ENCODE results near the gene TENM4.

Gene TENM4

DNA sequence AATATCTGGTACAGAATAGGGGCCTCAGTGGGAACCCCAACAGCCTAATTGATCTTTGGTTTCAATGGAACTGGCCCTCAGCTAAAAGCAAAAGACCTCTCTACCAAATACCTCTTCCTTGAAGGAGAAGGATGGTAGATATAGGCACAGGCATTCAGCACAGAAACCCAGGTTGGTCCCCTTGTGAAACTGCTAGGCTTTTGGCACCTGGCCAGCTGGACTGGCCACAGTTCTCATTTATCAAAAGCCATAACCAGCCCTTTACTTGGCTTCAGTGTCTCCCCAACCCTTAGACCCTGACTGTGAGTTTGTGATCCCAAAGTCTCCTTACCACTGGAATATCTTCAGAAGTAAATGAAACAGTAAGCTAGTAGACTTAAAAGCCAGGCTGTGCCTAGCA is 152.9 kb downstream of the TENM4 start:
- DNase-seq = no peak

DNA sequence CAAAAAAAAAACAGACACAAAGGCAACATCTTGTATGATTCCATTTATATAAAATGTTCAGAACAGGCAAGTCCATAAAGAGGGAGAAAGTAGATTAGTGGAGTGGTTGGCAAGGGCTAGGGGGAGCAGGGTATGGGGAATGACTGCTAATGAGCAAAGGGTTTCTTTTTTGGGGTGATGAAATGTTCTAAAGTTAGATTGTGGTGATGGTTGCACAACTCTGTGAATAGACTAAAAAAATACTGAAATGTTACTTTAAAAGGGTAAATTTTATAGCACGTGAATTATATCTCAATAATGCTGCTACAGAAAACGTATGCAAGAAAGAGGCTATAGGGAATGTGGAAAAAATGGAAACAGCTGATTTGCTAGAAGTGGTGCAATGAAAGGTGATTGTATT is 155.1 kb downstream of the TENM4 start:
- DNase-seq = no peak

DNA sequence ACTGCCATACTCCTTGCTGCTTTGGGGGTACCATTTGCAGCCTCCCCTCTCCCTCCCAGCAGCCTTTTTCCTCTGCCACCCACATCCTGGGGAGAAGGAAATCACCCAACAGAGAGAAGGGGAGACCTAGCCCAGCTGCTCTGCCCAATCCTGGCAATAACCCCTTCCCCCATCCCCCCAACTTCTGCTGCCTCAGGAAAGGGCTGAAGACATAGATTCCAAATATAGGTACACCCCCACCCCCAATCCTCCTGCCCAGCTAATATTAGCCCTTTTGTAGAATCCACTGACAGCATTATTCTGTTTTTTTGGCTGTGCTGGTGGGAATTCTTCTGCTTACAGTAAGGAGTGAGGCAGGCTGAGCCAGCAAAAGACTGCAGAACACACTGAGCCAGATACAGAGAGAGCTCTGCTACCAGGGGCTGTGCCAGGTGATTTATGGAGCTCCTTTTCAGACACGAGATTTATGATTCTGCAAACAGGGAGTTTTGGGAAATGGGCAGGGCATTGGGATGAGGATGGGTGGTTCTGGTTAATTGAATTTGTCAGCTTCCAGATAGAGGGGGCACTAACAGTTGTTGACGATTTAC is 164.0 kb downstream of the TENM4 start:
- no peak for DNase-seq

DNA sequence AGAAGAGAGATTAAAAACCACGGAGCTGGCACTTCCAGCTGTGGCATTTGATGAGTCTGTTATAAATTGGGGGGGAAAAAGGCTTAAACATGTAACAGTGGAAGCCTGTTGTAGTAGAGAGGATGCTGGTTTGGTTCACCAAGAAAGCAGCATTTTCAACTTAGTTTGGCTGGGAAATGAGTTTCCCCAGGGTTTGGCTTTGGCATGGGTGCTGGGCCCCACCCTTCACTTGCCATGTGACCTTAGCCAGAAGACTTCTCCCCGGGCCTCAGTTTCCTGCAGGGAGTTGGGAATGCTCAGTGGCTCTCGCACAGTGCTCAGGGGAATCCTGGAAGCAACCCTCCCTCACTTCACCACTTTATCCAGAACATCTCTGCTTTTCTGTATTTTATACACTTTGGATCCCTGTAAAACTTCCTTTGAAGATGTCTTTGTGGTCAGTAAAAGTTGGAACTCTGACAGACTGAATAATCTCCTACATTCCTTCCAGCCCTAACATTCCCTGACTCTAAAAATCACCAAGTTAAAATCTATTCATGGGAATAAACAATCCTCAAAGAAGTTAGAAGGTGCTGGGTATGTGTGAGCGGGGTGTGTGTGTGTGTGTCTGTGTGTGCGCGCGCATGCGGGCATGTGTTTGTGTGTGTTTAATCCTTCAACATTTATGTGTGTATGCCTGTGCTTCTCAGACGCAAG is 166.0 kb downstream of the TENM4 start:
- DNase-seq = no peak

DNA sequence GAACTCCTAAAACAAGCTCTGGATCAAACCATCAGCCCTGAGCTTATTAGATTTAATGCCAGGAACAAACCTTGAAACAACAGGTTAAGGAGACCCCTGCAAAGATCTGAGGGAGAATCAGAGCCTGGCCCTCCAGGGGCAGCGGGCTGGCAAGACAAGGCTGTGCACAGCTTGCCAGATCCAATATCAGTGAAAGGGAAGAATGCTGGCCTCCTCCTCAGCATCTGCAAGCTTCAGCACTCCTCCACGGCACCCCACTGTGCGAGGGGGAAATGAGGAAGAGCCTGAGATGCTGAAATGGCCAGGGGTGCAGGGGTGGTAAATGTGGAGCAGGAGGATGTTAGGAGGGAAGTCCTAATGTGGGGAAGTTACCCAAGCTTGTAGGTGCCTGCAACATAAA is 167.0 kb downstream of the TENM4 start:
- no peak for DNase-seq

DNA sequence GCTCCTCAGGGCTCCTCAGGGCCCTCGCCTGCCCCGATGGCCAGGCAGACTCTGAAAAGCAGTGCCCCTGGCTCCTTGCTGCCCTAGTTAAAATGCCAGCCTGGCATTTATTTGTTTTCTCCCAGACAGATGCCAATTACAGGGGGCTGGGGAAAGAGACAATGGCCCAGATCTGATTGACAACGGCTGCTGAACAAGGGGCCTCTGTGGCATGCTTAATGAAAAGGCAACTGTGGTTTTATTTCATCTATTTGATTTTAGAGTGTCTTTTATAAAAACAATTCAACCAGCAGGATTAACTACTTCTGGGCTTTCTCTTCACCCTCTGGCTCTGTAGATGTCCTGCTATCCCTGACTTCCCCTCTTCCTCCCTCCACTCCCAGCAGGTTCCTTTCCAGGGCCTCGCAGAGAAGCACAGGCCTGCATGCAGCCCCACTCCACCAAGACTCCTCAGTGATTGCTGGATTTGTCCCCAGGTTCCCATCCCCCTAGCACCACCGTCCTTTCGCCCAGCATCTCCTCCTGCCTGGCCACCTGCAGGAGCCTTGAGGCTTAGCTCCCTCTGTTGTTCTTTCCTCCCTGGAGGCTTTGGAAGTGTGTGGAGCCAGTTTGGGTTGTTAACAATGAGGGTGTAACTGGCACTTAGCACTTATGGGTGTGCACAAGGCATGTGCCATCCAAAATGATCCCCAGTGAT is 171.1 kb downstream of the TENM4 start:
- peak; percentile 54 for DNase-seq

DNA sequence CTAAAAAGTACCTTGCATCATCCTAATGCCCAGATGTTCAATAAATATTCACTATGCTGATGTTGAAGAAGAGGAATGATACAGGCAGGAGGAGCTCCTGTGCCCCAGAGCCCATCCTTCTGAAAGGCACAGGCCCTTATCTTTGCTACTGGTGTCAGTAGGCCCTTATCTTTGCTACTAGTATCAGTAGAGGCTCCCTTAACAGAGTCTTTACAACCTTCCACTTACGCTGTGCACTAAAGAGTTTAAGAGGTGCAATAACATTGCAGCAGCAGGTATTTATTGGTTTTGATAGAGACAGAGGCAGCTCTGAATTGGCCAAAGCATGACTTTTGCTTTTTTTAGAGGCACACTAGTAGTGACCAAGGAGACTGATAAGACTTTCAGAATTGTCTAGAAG is 174.4 kb downstream of the TENM4 start:
- DNase-seq = no peak

DNA sequence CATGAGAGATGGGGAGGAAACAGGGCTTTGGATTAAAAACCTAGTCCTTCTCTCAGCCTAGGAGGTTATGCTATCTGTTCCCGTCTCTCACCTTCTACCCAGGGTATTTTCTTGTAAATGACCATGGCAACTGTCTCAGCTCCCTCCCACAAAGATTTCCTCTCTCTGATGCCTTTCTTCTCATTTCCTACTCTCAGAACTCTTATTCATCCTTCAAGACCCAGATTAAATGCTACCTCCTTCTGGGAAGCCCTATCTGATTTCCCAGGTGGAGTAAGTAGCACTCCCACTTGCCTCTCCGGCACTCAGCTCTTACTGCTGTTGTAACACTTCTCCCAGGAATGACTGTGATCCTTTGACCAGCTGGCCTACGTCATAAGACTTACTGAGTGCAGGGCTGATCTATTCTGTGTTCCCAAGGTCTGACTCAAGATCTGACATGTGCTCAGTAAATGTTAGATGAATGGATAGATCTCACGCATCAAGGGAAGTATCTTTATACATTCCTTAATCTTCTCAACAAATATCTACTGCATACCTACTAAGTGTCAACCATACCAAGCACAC is 175.0 kb downstream of the TENM4 start:
- DNase-seq = no peak

DNA sequence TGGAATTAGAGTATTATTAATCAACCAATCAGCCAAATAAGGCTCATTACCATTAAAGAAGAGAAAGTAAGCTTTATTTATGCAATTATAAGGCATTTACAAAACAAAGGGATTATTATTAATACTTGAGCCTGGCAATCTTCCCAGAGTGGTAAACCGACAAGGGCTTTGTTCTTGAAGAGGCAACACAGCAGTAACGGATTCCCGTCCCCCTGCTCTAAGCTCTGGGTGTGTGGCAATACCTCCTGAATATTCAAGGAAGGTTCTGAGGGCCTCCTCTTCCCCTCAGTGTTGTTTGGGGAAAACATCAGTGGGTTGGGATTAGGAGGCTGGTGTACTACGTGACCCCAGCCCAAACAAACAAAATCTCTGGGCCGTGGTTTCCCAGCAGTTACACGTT is 176.5 kb downstream of the TENM4 start:
- no peak for DNase-seq

DNA sequence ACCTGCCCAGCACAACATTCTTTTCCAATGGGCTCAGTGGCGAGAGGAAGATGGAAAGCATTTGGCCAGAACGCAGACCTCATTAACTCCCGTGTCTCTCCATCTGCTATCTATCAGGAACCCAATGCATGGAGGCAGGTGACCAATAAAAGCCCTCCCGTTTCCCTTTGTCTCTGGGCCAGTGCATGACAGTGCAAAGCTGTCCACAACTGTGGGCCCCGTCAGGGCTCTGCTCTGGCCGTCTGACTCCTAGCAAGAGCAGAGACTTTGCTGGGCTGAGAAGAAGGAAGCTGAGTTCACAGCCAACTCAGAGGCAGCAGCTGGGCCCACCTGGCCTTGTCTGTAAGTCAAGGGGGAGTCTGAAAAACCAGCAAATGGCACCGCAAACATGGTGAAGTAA is 177.8 kb downstream of the TENM4 start:
- DNase-seq = peak; percentile 33

DNA sequence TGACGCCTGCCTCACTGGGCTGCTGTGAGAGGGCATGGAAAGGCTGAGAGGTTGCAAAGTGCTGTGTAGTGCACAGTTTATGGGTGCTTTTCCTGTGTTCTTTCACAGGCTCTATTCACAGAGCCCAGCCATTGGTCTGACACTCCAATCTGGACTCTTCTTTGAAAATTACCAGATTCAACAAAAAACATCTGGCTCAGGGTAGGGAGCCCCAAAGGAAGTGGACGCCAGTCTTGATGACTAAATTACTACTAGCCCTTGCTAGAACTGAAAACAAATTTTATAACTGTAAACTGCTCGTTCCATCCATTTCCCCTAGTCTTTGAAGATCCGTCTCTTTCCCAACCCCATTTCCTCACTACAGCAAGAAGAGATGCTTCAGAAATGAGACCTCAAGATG is 178.6 kb downstream of the TENM4 start:
- DNase-seq = no peak

DNA sequence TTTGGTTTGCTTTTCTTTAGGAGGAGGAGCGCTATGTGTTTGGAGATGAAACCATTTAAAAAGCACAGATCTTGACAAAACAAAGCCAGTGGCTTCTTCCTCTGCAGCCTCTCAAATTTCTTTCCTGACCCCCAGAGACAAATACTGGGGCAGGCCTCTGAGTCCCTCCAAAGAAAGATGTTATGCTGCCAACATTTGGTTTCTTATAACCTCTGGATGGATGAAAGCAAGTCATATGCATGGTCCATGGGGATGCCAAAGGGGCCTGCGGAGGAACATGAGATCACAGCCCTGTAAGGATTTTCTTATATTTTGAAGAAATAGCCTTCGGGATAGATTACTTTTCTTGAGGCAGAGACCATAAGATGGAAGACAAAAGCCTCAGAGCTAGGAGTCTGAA is 179.1 kb downstream of the TENM4 start:
- no peak for DNase-seq

DNA sequence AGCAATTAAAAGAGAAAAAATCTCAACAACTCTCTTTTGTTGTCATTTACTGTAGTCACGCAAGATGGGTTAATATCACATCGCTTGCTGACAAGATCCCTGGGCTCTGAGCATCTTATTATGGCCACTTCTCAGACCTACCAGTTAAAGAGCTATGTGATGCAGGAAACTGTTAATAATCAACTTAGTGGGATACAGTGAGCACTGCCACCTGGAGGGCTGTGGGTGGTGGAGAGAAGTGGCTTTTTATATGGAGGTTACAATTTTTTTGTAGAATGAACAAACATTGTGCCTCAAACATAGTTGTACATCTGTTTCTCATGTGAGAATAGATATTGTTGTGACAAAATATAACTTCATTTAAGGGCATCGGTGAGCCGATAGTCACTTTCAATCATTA is 181.0 kb downstream of the TENM4 start:
- no peak for DNase-seq

DNA sequence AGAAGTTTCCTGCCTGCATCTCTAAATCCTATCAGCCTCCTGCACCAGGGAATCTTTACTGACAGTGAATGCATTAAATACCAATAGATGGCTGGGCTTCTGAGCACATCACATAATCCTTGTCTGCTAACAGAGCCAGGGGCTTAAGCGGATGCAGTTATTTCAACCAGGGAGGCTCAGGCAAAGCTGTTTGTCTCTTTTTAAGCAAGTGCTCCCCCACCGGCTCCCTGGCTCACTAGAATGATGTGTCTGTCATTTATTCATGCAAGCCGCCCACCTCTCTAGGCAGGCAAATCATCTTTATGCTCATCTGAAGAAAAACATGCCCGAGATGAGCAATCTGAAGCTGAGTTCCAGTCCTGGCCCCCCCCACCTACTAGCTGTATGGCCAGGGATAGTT is 182.3 kb downstream of the TENM4 start:
- DNase-seq = no peak

DNA sequence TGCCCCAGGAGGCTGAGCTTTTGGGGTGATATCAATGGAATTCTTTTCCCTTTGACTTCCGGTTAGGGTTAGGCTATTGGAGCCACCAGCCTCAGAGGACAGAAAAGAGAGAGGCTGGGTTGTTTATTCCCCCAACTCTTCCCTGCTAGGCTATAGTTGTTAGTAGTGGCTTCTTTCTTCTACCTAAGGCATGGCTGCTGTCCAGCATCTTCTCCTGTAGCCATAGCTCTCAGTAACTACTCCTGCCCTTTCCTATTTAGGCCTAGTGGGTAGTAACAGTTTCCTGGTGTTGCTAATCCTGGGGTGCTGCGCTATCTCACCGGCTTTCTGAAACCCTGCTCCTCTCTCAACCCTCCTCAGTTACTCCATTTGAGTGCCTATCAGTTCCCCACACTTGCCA is 184.9 kb downstream of the TENM4 start:
- no peak for DNase-seq

DNA sequence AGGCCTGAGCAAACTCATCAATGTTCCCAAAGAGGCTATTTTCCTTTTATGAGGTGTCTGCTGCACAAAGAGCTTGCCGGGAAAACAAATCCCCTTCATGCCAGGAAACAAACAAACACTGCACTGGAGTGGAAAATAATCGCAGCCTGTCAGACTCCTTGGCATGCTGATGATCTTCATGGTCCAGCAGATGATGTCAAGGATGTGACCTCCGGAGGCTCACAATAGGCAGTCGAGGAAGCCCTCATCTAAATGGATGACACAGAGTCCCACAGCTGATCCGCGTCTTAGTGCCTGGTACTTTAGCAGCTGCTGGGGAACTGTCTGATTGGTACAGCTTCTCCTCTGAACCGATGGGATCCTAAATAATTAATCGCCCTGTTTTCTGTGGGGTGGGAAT is 187.6 kb downstream of the TENM4 start:
- DNase-seq = peak; percentile 63

DNA sequence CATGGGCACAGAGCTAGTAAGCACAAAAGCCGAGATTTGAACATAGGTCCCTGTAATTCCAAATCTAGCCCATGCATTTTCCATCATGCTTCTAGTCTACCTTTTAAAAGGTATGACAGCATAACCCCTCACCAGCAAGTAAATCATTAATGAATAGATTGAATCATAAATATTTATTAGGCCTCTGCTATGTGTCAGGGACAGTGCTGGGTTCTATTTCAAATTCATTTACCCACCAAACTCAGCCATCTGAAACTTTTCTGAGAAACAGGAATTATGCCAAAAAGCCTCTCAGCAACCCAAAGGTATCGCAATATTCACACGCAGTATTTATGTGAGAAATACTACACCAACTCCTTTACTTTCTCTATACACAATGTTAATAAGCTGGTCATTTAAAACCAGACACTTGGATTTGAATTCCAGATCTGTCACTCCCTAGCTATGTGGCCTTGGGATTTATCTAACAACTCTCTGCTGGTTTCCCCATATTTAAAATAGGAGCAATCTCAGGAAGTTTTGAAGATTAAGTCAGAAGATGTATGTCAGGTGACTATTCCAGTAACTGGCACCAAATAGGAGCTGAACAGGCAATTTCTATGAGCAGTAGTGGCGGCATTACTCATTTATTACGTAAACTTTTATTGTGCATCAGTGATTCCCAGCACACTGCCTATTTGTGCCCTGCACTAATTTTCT is 191.4 kb downstream of the TENM4 start:
- DNase-seq = no peak

DNA sequence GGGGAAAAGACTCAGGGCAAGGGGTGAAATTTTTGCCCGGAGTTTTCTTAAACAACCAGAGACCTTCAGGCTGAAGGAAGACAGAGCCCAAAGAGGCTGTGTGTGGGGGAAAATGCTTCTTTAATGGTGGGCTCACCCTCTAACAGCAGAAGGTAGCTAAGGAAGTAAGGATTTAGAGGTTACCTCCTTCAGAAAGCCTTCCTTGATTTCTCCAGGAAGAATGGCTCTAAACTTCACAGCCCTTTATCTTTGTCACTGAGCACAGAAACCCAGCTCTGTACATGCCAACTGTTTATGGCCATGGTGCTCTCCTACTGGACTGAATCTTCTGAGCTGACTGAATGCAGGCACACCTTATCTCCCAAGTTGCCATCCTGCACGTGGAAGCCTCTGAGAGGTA is 196.0 kb downstream of the TENM4 start:
- no peak for DNase-seq

DNA sequence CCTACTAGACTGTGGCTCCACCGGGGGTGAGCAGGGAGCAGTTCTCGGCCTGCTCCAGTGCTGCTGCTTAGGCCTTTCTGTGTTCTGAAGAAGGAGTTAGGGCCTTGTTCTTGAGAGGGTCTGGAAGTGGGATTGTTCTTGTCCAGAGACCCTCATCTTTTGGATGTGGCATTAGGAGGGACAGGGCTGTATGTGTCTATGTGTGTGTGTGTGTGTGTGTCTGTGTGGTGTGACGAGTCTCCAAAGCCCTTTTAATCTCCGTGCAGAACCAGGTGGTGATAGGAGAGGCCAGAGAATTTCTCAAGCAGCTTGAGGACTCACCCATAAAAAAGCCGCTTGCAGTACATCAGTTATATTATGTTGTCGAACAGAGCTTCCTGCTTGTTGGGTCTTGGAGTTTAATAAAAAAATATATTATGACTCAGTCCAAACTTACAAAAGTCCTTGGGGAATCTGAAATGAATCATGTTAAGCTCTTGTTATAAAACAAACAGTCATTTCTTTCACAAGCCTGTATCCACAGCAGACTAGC is 196.5 kb downstream of the TENM4 start:
- no peak for DNase-seq

DNA sequence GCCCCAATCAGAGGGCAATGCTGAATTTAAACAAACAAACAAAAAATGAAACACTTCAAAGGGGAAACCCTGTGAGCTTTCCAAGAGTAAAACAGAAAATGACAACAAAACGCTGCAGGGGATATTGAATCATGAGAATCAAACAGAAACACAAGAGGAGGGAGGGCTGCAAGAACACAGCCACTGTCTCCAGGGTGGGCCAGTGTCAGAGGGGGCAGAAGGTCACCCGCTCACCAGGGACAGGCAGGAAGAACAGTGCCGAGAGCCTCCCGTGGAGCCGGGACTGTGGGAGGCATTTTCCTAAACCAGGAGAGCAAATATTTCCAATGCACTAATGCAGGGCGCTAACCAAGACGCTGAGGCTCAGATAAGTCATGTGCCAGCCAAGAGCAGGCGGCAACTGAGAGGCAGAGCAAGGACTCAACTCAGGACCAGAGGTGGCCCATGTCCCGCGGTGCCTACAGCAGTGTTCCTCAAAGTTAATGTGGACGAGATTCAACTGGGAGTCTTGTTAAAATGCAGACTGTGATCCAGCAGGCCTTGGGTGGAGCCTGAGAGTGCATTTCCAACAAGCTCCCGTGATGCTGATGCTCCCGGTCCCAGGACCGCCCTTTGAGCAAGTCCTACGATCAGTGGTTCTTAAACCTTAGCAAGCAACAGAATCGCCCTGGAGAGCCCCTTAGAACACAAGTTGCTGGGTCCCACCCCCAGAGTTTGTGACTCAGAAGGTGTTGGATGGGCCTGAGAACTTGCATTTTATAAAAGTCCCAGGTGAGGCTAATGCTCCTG is 197.2 kb downstream of the TENM4 start:
- no peak for DNase-seq

DNA sequence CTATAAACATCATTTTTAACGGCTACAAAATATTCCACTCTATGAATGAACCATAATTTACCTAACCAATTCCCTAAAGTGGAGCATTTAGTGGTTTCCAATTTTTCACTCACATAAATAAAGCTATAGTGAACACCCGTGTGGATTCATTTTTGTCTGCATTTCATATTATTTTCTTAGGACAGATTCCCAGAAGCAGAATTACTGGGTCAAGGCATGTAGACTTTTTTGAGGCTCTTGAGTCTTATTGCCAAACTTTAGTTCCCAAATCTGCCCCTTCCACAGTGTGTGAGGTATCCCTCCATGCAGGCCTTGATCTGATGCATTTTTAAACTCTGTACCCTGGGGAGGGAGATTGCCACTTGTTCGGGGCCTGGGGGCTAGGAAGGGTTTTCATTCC is 198.2 kb downstream of the TENM4 start:
- no peak for DNase-seq

DNA sequence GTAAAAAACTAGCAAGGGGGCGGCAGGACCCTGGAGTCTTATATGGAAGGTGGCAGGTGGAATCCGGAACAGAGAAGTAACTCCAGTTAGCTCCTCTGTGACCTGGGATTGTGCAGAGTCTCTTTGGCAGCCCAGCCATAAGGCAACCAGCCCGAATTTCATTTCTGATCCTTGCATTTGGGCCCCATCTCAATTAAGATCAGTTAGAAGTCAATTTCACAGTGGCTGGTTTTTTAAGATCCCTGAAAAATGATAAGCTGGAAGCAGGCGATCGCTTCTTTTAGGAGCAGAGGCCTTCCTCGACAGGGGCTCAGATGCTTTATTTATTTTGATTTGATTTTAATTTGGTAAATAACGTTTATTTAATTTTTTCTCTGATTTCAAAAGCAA is 199.0 kb downstream of the TENM4 start:
- no peak for DNase-seq
